ENCODE data around the gene WNT6. TPM values are rescaled to one million over a fixed set of nuclear protein-coding genes. Genes with fewer than 3 reads are reported as not detected.
A peak's percentile ranks its signal among the peaks of the same experiment; 100 is the strongest.

Gene WNT6
- total and polyA plus RNA-seq, 4 donors = 0.08 to 0.54 (median 0.28) TPM

DNA sequence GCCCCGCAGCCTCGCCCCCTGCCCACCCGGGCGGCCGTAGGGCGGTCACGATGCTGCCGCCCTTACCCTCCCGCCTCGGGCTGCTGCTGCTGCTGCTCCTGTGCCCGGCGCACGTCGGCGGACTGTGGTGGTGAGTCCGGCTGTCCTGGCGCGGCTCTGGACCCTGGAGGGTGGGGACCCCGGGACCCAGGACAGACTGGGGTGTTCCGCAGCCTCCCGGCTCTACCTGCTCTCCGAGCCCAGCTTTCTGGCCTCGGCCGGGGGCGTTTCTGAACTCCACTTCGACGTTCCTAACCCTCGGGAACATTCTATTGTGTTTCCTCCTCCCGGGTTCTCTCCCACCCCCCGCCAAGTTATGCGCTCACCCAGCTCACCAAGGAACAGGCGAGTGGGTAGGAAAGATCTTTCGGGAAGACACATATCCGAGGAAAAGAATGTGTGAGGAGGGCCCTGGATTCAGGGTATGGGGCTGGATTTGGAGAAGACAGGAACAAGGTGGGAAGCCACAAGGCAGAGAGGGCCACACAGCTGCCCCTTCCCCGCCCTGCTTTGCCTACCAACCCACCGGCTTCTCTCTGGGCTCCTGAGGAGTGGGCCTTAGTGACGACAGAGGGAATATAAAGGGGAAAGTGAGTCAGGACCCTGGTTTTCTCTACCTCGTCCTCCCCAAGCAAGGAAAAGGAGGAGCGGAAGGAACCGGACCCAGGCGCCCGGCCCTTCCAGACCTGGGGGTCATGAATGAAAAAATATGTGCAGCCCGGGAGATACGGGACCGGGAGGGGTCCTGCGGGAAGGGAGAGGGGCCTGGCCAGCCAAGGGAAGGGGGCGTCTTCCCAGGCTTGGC is 605 bp downstream of the WNT6 start:
- no peak overlapping the region for H3K9ac ChIP-seq (ENCODE audit: insufficient read depth in 1 of 2, low read length in 2 of 2)
- H3K9me3 ChIP-seq (ENCODE audit: control insufficient read depth in 4 of 4, insufficient read depth in 3 of 4, low read length in 3 of 4) = no peaks in the 10 kb centered on the region
- H3K36me3 ChIP-seq (ENCODE audit: control insufficient read depth in 4 of 4, insufficient read depth in 4 of 4, low read length in 4 of 4) = no peaks in the 10 kb centered on the region
- ATAC-seq (ENCODE audit: insufficient read depth, low FRiP score) (no peak), DNase-seq (no peak)
- peaks cover 0 to 9% (median 4%) of the 10 kb centered on the region in 5 donors for H3K4me1 ChIP-seq (ENCODE audit: control insufficient read depth in 5 of 5, insufficient read depth in 5 of 5, low read length in 5 of 5)
- 2 to 4% methylated on average over 42 to 47 of the region's 47 CpGs for WGBS, 2 donors
- peaks cover 0 to 64% (median 56%) of the 10 kb centered on the region in 3 donors for H3K27me3 ChIP-seq (ENCODE audit: control insufficient read depth in 3 of 3, insufficient read depth in 3 of 3, low read length in 2 of 3)
- TF ChIP-seq, protein P1, sequence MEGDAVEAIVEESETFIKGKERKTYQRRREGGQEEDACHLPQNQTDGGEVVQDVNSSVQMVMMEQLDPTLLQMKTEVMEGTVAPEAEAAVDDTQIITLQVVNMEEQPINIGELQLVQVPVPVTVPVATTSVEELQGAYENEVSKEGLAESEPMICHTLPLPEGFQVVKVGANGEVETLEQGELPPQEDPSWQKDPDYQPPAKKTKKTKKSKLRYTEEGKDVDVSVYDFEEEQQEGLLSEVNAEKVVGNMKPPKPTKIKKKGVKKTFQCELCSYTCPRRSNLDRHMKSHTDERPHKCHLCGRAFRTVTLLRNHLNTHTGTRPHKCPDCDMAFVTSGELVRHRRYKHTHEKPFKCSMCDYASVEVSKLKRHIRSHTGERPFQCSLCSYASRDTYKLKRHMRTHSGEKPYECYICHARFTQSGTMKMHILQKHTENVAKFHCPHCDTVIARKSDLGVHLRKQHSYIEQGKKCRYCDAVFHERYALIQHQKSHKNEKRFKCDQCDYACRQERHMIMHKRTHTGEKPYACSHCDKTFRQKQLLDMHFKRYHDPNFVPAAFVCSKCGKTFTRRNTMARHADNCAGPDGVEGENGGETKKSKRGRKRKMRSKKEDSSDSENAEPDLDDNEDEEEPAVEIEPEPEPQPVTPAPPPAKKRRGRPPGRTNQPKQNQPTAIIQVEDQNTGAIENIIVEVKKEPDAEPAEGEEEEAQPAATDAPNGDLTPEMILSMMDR (IDR thresholded peaks at IDR 0.05; ENCODE audit: control extremely low read depth, extremely low read depth) = no peak
- H3K4me3 ChIP-seq = no peak overlapping the region
- no peak overlapping the region for H3K27ac ChIP-seq (ENCODE audit: low read depth in 1 of 2, low read length in 1 of 2)

DNA sequence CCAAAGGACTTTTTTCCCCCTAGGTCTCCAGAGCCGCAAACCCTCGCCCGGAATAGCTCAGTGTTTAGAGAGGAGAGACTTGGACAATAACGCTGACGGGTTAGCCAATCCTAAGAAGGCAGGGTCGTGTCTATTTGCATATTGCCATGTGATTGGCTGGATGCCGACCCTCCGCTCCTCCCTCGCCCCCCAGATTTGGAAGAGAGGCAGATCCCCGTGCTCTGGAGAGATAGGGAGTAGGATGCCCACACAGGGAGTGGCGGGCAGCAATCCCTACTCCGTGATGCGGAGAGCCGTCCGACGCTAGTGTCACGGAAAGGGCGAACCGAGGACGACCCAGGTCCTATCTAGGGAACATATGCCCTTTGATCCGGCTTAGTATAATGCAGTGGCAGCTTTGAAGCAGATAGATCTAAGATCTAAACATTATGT is 1.4 kb downstream of the WNT6 start:
- DNase-seq = peak; percentile 88 to 94 (median 92)
- ATAC-seq (ENCODE audit: insufficient read depth, low FRiP score) = no peak
- TF ChIP-seq, protein P1 (IDR thresholded peaks at IDR 0.05; ENCODE audit: control extremely low read depth, extremely low read depth) = no peak
- Histone ChIP-seq H3K27ac (ENCODE audit: low read depth in 1 of 2, low read length in 1 of 2) (no peak overlapping the region), H3K27me3 (ENCODE audit: control insufficient read depth in 3 of 3, insufficient read depth in 3 of 3, low read length in 2 of 3) (peaks cover 0 to 61% (median 51%) of the 10 kb centered on the region in 3 donors), H3K4me3 (no peak overlapping the region), H3K4me1 (ENCODE audit: control insufficient read depth in 5 of 5, insufficient read depth in 5 of 5, low read length in 5 of 5) (peaks cover 0 to 9% (median 4%) of the 10 kb centered on the region in 5 donors), H3K9ac (ENCODE audit: insufficient read depth in 1 of 2, low read length in 2 of 2) (no peak overlapping the region), H3K36me3 (ENCODE audit: control insufficient read depth in 4 of 4, insufficient read depth in 4 of 4, low read length in 4 of 4) (no peaks in the 10 kb centered on the region), H3K9me3 (ENCODE audit: control insufficient read depth in 4 of 4, insufficient read depth in 3 of 4, low read length in 3 of 4) (no peaks in the 10 kb centered on the region)
- 4 to 5% methylated on average over 21 of the region's 21 CpGs for WGBS, 2 donors

DNA sequence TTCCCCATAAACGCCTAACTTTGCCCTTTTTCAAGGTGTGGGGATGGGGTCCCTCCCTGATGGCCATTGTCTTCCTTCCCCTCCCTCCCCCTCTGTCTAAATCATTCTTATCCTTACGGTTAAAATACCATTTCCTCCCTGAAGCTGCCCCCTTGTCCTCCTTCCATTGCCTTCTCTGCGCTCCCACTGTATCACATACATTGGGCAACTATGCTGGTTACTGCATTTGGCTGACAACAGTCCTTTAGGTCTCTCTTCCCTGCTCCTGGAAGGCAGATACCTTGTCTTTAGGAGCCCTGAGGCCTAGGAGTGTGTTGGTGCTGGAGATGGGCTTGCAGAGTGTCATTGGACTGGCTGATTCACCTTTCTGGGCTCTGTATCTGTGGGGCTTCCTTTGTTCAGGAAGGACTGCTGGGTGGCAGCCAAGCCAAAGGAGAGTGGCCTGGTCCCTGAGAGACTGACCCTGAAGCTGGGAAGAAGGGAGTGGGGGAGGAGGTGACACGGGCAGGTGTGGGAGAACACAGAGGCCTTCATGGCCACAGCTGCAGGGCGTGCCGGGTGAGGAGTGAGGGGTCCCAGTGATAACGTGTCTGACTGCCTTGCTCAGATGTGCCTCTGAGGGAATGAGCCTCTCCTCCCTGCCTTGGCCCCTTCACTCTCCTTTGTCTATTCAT is 2.2 kb downstream of the WNT6 start:
- Histone ChIP-seq H3K36me3 (ENCODE audit: control insufficient read depth in 4 of 4, insufficient read depth in 4 of 4, low read length in 4 of 4) (no peaks in the 10 kb centered on the region), H3K27ac (ENCODE audit: low read depth in 1 of 2, low read length in 1 of 2) (no peak overlapping the region), H3K4me1 (ENCODE audit: control insufficient read depth in 5 of 5, insufficient read depth in 5 of 5, low read length in 5 of 5) (peaks cover 0 to 9% (median 4%) of the 10 kb centered on the region in 5 donors), H3K27me3 (ENCODE audit: control insufficient read depth in 3 of 3, insufficient read depth in 3 of 3, low read length in 2 of 3) (peaks cover 0 to 59% (median 50%) of the 10 kb centered on the region in 3 donors), H3K9ac (ENCODE audit: insufficient read depth in 1 of 2, low read length in 2 of 2) (no peak overlapping the region), H3K9me3 (ENCODE audit: control insufficient read depth in 4 of 4, insufficient read depth in 3 of 4, low read length in 3 of 4) (no peaks in the 10 kb centered on the region), H3K4me3 (no peak overlapping the region)
- 46 to 68% methylated on average over 7 of the region's 7 CpGs for WGBS, 2 donors
- DNase-seq = no peak
- no peak for ATAC-seq (ENCODE audit: insufficient read depth, low FRiP score)
- TF ChIP-seq, protein P1 (IDR thresholded peaks at IDR 0.05; ENCODE audit: control extremely low read depth, extremely low read depth) = no peak
